Gastroesophageal sphincter (tissue), 3 donors: ENCODE results near the gene RBFOX2.

Source experiments
- POLR2A ChIP-seq, 2 donors: fragments of 450-650 bp; IDR thresholded peaks; one replicate each; pipeline ENCODE4 v1.6.1; 2017; ENCODE audit warnings: antibody characterized with exemption in 2 of 2, mild to moderate bottlenecking in 2 of 2, moderate library complexity in 1 of 2
- TF ChIP-seq, protein P1 (sequence below), 4 experiments: fragments of 200-600 bp in 2 of 4; fragments of 450-650 bp in 2 of 4; sonication (generic) in 1 of 4; IDR thresholded peaks; one replicate each; pipeline ENCODE4 v1.5.1; 2017 to 2019; ENCODE audit warnings: antibody characterized with exemption in 4 of 4, mild to moderate bottlenecking in 2 of 4, moderate library complexity in 2 of 4

- no peak for TF ChIP-seq POLR2A (IDR thresholded peaks at IDR 0.05)
- TF ChIP-seq, protein P1, sequence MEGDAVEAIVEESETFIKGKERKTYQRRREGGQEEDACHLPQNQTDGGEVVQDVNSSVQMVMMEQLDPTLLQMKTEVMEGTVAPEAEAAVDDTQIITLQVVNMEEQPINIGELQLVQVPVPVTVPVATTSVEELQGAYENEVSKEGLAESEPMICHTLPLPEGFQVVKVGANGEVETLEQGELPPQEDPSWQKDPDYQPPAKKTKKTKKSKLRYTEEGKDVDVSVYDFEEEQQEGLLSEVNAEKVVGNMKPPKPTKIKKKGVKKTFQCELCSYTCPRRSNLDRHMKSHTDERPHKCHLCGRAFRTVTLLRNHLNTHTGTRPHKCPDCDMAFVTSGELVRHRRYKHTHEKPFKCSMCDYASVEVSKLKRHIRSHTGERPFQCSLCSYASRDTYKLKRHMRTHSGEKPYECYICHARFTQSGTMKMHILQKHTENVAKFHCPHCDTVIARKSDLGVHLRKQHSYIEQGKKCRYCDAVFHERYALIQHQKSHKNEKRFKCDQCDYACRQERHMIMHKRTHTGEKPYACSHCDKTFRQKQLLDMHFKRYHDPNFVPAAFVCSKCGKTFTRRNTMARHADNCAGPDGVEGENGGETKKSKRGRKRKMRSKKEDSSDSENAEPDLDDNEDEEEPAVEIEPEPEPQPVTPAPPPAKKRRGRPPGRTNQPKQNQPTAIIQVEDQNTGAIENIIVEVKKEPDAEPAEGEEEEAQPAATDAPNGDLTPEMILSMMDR (IDR thresholded peaks at IDR 0.05): no peak
Observed at GRCh38 chr22:35896111-35896705, 132.4 kb downstream of the RBFOX2 start.
